ENCODE measurements around the gene RHEB.

- TF ChIP-seq POLR2AphosphoS5 (IDR thresholded peaks at IDR 0.05; ENCODE audit: low read depth, low read length) (no peak), CTCF (IDR thresholded peaks at IDR 0.05) (no peak), TAF1 (IDR thresholded peaks at IDR 0.05; ENCODE audit: borderline replicate concordance, low read depth, low read length) (no peak), ZBTB33 (IDR thresholded peaks at IDR 0.05; ENCODE audit: borderline replicate concordance, low read depth) (no peak)
Observed at GRCh38 chr7:151511946-151512345, 7.7 kb downstream of the RHEB start.
